KOPT-K1 (cell line): Measurements from ENCODE around the gene MTHFSD.

Source experiments
- H3K27ac ChIP-seq: fragments of 200-600 bp; sonication (generic); 2 replicates; pipeline ENCODE4 v1.5.1; 2016; ENCODE audit warnings: antibody characterized with exemption, mild to moderate bottlenecking, low read depth, low read length; ENCODE audit not compliant: poor library complexity, severe bottlenecking
- H3K36me3 ChIP-seq: fragments of 200-600 bp; sonication (generic); 2 replicates; pipeline ENCODE4 v1.5.1; 2017; ENCODE audit warnings: antibody characterized with exemption, mild to moderate bottlenecking, low read length, moderate library complexity; ENCODE audit not compliant: insufficient read depth
- H3K9me3 ChIP-seq: fragments of 200-600 bp; sonication (generic); 2 replicates; pipeline ENCODE4 v1.5.1; 2017; ENCODE audit warnings: antibody characterized with exemption, low read length, mild to moderate bottlenecking; ENCODE audit not compliant: insufficient read depth, poor library complexity, severe bottlenecking

Gene MTHFSD

GRCh38 chr16:86504315-86505184, 50.5 kb downstream of the MTHFSD start:
- no peaks in the 10 kb centered on the region for H3K9me3 ChIP-seq
- H3K36me3 ChIP-seq: no peaks in the 10 kb centered on the region
- H3K27ac ChIP-seq: no peak overlapping the region

DNA sequence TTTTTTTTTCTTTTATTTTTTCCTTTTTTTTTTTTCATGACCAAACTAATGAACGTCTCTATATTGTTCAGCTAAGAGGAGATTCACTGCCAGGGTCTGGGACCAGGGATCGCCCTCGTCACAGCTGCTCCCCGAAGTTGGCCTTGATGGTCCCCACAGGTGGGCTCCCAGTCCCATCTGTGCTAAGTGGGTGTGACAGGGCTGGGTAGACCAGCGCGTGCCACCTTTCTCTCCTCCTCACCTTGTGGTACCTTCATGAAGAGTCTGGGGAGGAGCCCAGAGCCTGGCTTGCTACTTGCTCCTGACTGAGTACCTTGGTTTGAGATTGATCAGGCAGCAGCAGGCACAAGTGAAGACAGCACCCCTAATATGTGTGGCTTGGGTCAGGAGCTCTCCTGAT, 51.2 kb downstream of the MTHFSD start:
- H3K27ac ChIP-seq: no peak overlapping the region
- no peaks in the 10 kb centered on the region for H3K36me3 ChIP-seq
- H3K9me3 ChIP-seq: no peaks in the 10 kb centered on the region

DNA sequence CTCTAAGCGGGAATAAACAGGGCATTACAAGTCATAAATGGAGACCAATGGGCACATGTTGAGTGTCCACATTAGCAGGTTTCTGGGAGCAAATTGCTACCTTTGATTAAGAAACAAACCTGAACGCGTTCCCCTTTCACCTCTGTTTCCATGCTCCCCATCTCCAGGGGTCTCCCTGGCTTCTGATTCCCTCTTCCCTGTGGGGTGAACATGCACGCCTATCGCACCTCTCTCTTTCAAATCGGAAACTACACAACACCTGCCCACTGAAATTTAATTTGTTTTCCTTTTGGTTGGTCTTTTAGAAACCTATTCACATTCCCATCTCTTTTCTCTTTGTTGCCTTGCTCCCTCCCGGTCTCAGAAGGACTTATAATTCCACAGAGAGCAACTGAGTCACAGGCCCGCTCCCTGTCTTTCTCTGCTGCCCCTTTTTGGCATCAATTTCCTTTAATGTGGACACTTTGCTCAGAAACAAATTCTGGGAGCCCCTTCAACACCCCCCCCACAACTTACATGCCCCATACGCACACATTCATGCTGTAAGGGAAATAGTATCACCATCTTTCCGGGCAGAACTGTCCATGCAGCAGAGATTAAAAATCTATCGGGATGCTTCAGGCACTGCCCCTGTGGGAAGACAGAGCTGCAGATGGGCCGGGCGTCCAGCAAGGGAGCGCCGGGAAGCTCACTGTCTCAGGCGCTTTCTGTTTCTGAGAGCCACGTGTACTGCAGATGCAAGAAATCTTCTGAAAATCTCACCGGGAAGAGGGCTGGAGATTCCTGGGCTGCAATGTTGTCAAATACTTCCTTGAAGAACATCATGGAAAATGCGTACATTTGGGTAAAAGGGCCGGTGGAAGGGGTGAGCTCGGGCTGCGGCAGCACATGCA, 51.9 kb downstream of the MTHFSD start:
- Histone ChIP-seq H3K36me3 (no peaks in the 10 kb centered on the region), H3K27ac (no peak overlapping the region), H3K9me3 (no peaks in the 10 kb centered on the region)

- no peak overlapping the region for H3K27ac ChIP-seq
- no peaks in the 10 kb centered on the region for H3K36me3 ChIP-seq
- H3K9me3 ChIP-seq: no peaks in the 10 kb centered on the region
Observed at GRCh38 chr16:86501989-86502855, 52.8 kb downstream of the MTHFSD start.

DNA sequence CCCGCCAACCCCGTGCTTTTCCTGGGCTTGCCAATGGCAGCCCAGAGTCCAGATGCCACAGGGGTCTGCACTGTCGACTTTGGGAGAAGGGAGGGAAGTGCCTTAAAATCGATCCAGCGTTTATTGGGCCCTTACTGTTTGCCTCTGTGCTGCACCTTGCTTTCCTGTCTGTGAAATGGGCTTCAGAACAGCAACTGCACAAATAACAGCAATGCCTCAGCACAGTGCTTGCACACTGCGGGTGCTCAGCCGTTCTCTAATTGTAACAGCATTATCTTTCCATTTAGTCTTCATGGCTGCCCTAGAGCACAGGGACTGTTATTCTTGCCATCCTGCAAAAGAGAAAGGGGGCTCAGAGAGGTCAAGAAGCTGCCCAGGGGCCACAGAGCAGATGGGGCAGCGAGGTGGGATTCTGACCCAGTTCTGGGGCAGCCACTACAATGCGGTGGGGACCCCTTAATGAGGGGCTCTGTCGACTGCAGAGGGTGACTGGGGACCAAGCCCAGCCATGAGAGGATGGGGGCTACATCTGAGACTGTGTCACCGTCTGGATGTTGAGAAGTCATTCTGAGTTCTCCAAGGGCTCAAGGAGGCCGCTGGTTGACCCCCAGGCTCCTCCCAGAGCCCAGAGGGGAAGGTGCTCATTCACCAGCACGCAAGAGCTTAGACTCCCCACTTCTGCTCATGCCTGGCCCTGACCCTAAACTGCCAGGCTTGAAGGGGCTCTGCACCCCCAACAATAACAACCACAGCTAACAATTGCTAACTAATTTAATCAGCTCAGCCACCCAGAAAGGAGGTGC, 54.1 kb downstream of the MTHFSD start:
- Histone ChIP-seq H3K9me3 (no peaks in the 10 kb centered on the region), H3K36me3 (no peaks in the 10 kb centered on the region), H3K27ac (no peak overlapping the region)

DNA sequence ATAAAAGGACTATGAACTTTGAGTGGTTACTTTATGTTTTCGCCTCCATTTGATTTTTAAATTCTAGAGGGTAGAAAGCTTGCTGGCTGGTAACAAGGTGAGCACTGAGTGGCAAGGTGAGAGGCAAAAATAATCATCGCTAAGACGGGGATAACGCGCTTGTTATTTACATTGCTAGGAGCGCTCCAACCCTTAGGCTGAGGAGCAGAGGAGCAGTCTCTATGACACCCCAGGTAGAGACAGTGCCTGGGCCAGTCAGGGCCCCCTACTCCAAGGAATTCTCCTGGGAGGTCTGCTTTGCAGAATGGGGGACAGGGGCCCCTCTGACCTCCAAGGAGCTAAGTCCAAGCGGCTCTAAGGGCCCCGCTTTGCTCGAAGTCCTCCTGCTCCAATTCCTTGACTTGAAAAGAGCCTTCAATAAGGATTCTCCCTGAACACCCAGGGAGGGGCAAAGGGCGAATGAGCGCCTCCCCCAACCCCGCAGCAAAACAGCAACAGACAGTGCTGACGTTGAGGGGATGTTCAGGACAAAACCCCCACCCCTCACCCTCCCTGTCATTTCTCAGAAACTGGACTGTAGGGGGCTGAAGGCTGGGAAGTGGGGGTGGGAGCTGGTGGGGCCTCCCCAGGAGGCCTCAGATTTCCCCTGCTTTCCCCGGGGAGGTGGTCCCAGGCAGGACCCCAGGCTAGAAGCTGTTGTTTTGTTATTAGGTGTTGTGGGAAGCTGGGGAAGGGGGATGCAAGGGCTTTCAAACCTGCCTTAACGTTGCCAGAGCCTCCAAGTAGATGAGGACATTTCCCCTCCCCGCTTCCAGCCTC, 54.9 kb downstream of the MTHFSD start:
- H3K36me3 ChIP-seq: no peaks in the 10 kb centered on the region
- no peaks in the 10 kb centered on the region for H3K9me3 ChIP-seq
- H3K27ac ChIP-seq: no peak overlapping the region

DNA sequence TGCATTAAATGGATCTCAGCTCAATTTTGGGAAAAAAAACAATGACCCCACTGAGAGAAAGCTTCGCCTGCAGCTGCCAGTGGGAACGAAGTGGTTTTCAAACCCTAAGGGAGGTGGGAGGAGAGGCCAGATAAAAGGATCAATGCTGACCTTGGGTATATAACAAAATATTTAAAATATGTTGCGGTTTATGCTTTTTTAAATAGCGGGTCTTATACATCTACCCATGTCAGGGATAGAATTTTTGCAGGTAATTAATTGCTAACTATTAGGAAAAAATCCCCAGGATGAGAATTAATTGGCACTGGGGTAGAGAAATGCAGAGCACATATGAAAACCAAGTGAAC, 55.6 kb downstream of the MTHFSD start:
- H3K9me3 ChIP-seq: no peaks in the 10 kb centered on the region
- no peak overlapping the region for H3K27ac ChIP-seq
- no peaks in the 10 kb centered on the region for H3K36me3 ChIP-seq

DNA sequence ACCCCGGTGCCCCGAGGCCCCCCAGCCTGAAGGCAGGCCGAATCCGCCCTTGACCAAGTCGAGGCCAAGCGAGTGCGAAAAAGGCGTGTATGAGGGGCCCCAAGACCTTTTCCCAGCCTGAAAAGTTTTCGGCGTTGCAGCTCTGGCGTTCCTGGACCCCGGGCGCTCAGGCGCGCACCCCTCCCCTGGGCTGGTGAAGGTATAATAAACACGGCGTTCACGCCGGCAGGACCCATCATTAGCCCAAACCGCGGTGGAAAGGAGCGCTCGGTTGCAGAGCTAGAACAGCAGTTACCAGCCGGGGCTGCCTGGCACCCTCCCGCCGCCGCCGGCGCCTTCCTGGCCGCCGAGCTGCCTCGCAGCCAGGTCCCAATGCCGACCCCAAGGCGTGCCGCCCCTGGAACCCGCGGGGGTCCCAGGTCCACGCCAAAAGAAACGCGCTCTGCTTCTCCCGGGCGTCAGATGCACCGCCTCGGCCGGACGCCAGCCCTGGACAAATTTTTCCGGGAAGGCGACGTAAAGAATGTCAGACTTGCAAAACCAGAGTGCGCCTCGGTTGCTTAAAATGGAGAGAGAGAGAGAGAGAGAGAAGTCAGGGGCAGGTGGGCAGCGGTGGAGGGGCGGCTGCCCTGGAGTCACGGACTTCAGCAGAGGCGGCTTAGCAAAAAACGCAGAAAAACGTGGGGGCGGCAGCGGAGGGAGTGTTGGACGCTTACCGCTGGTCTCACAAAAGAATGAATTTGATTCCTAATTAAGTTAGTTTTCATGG, 56.2 kb downstream of the MTHFSD start:
- Histone ChIP-seq H3K36me3 (no peaks in the 10 kb centered on the region), H3K27ac (no peak overlapping the region), H3K9me3 (no peaks in the 10 kb centered on the region)

DNA sequence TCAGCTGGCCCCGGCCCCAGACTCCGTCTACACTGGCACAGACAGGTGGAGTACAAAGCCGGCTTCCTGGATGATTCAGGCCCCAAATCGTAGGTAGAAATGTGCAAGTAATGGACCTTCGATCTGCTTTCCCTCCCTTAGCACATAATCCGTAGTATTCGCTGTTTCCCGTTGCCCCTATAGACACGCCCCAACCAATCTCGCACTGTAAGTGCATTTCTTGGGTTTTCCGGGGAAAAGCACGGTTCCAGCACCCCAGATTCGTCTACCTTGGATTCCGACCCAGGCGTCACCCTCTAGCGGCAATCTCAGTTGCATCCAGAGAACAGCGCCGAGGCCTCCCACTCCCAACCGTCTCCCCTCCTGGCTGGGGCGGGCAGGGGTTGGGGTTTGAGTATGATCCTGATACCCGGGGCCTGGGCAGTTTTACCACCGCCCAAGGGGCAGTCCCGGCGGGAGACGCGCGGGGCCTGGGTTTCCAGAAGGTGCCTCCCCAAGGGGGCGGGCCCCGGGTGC, 56.8 kb downstream of the MTHFSD start:
- Histone ChIP-seq H3K9me3 (no peaks in the 10 kb centered on the region), H3K27ac (no peak overlapping the region), H3K36me3 (no peaks in the 10 kb centered on the region)

DNA sequence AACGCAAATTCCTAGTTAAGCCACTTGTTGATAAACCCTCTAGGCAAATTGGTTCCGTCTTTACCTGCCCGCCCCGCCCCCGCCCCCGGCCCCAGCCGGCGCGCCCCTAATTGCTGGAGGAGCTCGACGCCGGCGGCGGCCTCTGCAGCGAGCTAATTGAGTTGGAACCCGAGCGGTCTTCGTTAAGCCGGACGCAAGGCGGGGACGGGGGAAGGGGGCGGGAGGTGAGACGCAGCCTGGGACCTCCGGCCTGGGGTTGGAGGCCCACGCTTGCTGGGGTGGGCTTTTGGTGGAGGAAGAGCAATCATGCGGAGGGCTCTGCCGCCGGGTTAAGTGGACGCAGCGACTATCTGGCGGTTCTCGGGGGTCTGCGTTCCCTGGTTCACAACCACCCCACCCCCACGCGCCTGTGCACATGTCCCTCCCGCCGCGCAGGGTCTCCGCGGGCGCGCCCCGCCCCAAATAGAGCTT, 57.4 kb downstream of the MTHFSD start:
- Histone ChIP-seq H3K9me3 (no peaks in the 10 kb centered on the region), H3K36me3 (no peaks in the 10 kb centered on the region), H3K27ac (no peak overlapping the region)

DNA sequence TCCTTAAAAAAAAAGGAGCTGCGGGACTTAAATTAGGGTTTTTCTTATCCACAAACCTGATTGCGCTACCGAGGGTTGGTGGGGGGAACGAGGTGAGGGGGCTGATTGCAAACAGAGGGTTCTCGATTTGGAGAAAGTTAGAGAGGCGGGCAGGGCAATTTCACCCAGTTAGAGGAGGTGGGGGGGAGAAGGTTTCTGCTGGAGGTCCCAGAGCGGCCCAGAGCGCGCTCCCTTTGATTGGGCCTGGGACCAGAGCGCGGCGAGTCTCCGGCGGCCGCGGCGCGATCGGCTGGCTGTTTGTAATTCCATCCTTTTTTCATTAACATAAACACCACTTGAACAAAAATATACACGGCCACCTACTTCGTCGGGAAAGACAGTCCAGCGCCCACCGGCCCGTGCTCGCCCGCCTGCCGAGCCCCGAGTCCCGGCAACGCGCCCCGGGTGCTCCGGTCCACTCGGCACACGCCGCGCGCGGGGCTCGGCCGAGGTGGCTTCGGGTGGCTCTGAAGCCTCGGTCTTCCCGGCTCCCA, 58.0 kb downstream of the MTHFSD start:
- Histone ChIP-seq H3K27ac (no peak overlapping the region), H3K36me3 (no peaks in the 10 kb centered on the region), H3K9me3 (no peaks in the 10 kb centered on the region)

GRCh38 chr16:86496262-86496928, 58.6 kb downstream of the MTHFSD start:
- H3K27ac ChIP-seq: no peak overlapping the region
- H3K9me3 ChIP-seq: no peaks in the 10 kb centered on the region
- H3K36me3 ChIP-seq: no peaks in the 10 kb centered on the region
